GM19438 (cell line): ENCODE data around the gene B3GALNT1.

ENCODE experiments used
- ATAC-seq: cut with Tn5 transposase; IDR thresholded peaks from one replicate; pipeline ENCODE4 v1.9.1; 2021; ENCODE audit warnings: low read depth; ENCODE audit not compliant: unreplicated experiment

The B3GALNT1 gene

GRCh38 chr3:161082063-161082462 lies 23.1 kb downstream of the B3GALNT1 start:
- ATAC-seq: peak; percentile 28

- ATAC-seq: peak; percentile 88
Observed at GRCh38 chr3:161081633-161082032, 23.5 kb downstream of the B3GALNT1 start.

- ATAC-seq: no peak
Observed at GRCh38 chr3:161073181-161073580, 32.0 kb downstream of the B3GALNT1 start.

- no peak for ATAC-seq
Observed at GRCh38 chr3:161072751-161073150, 32.4 kb downstream of the B3GALNT1 start.

GRCh38 chr3:161072211-161072621 lies 32.9 kb downstream of the B3GALNT1 start:
- ATAC-seq: no peak

- ATAC-seq: no peak
Observed at GRCh38 chr3:161070980-161071663, 34.0 kb downstream of the B3GALNT1 start.

GRCh38 chr3:161070252-161070930 lies 34.8 kb downstream of the B3GALNT1 start:
- no peak for ATAC-seq

GRCh38 chr3:161069511-161070251 lies 35.5 kb downstream of the B3GALNT1 start:
- ATAC-seq: peak; percentile 96

GRCh38 chr3:161067335-161067734 lies 37.8 kb downstream of the B3GALNT1 start:
- no peak for ATAC-seq

- ATAC-seq: no peak
Observed at GRCh38 chr3:161066930-161067329, 38.2 kb downstream of the B3GALNT1 start.

- no peak for ATAC-seq
Observed at GRCh38 chr3:161064413-161064812, 40.7 kb downstream of the B3GALNT1 start.

- no peak for ATAC-seq
Observed at GRCh38 chr3:161054860-161055604, 50.1 kb downstream of the B3GALNT1 start.

- ATAC-seq: no peak
Observed at GRCh38 chr3:161051856-161052255, 53.3 kb downstream of the B3GALNT1 start.

- no peak for ATAC-seq
Observed at GRCh38 chr3:161050935-161051334, 54.2 kb downstream of the B3GALNT1 start.

GRCh38 chr3:161049683-161050248 lies 55.4 kb downstream of the B3GALNT1 start:
- ATAC-seq: no peak

- ATAC-seq: peak; percentile 86
Observed at GRCh38 chr3:161043336-161044035, 61.7 kb downstream of the B3GALNT1 start.

- no peak for ATAC-seq
Observed at GRCh38 chr3:161042023-161042501, 63.1 kb downstream of the B3GALNT1 start.

GRCh38 chr3:161038725-161039124 lies 66.4 kb downstream of the B3GALNT1 start:
- no peak for ATAC-seq

- ATAC-seq: no peak
Observed at GRCh38 chr3:161035711-161036110, 69.4 kb downstream of the B3GALNT1 start.
